B cell (primary cell): ENCODE measurements around the gene ZNF607. TPM values are rescaled to one million over a fixed set of nuclear protein-coding genes. Genes with fewer than 3 reads are reported as not detected.
"Not testable (repeated sequence)": the region's sequence is repeated elsewhere in the genome, so short reads cannot be mapped to it uniquely, and the experiment has no call there.

Experiments used
- ATAC-seq: fragments of 200-7000 bp; cut with Tn5 transposase; one replicate; pipeline ENCODE4 v1.10.0; 2021; ENCODE audit warnings: low read depth, mild to moderate bottlenecking, moderate number of reproducible peaks, moderate library complexity
- CTCF ChIA-PET: fragments of 350-600 bp; sonication (Branson Sonifier 250); formaldehyde crosslinking; loops from one replicate; lab custom pipeline; 2021; ENCODE audit warnings: antibody characterized with exemption, inconsistent platforms; lab: Charles Lee
- POLR2A ChIA-PET: fragments of 350-600 bp; sonication (Branson Sonifier 250); formaldehyde crosslinking; loops from one replicate; lab custom pipeline; 2021; ENCODE audit warnings: antibody characterized with exemption; lab: Charles Lee
- DNase-seq: peaks from one replicate; pipeline ENCODE4 v3.0.0; 2013
- H2AFZ ChIP-seq: 2 replicates; pipeline ENCODE4 v1.6.1; 2012; ENCODE audit warnings: mild to moderate bottlenecking, low read depth, low read length; ENCODE audit not compliant: insufficient read depth, poor library complexity, severe bottlenecking
- H3K27ac ChIP-seq, 2 donors: 1 replicate in 1 of 2; 2 replicates in 1 of 2; pipeline ENCODE4 v1.5.1; 2012 to 2013; ENCODE audit warnings: low read length in 2 of 2, mild to moderate bottlenecking in 2 of 2, moderate library complexity in 1 of 2
- H3K27me3 ChIP-seq, 4 experiments: fragments of 200-600 bp in 1 of 4; sonication (generic) in 1 of 4; replicated peaks in 1 of 4; 1 replicate in 2 of 4; 2 replicates in 2 of 4; pipeline versions ENCODE4 v1.6.1 to v1.7.0; 2013 to 2016; ENCODE audit warnings: low read length in 3 of 4, mild to moderate bottlenecking in 2 of 4, mixed read lengths in 1 of 4, moderate library complexity in 1 of 4; ENCODE audit not compliant: insufficient read depth in 4 of 4, control insufficient read depth in 3 of 4; ENCODE audit errors: control extremely low read depth in 1 of 4
- H3K36me3 ChIP-seq, 2 experiments: replicated peaks in 1 of 2; 1 replicate in 1 of 2; 2 replicates in 1 of 2; pipeline versions ENCODE4 v1.6.1 to v1.7.1; 2013; ENCODE audit warnings: low read length in 1 of 2; ENCODE audit not compliant: insufficient read depth in 2 of 2, control insufficient read depth in 1 of 2; ENCODE audit errors: control extremely low read depth in 1 of 2, extremely low read depth in 1 of 2
- H3K4me1 ChIP-seq, 2 donors: fragments of 200-600 bp in 1 of 2; sonication (generic) in 1 of 2; 1 replicate in 1 of 2; 2 replicates in 1 of 2; pipeline versions ENCODE4 v1.5.1 to v1.6.1; 2013 to 2017; ENCODE audit warnings: low read length in 2 of 2; ENCODE audit not compliant: control insufficient read depth in 2 of 2, insufficient read depth in 2 of 2
- H3K4me2 ChIP-seq: replicated peaks from 2 replicates; pipeline ENCODE3; 2012; ENCODE audit warnings: mild to moderate bottlenecking, low read depth, low read length; ENCODE audit not compliant: poor library complexity, severe bottlenecking
- H3K4me3 ChIP-seq, 5 experiments: fragments of 200-600 bp in 1 of 5; sonication (generic) in 1 of 5; 1 replicate in 3 of 5; 2 replicates in 2 of 5; pipeline versions ENCODE4 v1.5.1 to v1.7.0; 2011 to 2016; ENCODE audit warnings: low read length in 4 of 5, mild to moderate bottlenecking in 4 of 5, low read depth in 2 of 5, control low read depth in 1 of 5, moderate library complexity in 1 of 5; ENCODE audit not compliant: insufficient read depth in 1 of 5; ENCODE audit errors: control extremely low read depth in 1 of 5, extremely low read depth in 1 of 5
- H3K79me2 ChIP-seq: fragments of 200-600 bp; sonication (generic); one replicate; pipeline ENCODE4 v1.6.0; 2016; ENCODE audit warnings: low read length; ENCODE audit not compliant: control insufficient read depth, insufficient read depth
- H3K9ac ChIP-seq: fragments of 200-600 bp; sonication (generic); 2 replicates; pipeline ENCODE4 v1.6.1; 2017; ENCODE audit warnings: mild to moderate bottlenecking, low read length, moderate library complexity
- H3K9me3 ChIP-seq, 3 donors: one replicate each; pipeline versions ENCODE4 v1.6.1 to v1.7.1; 2013; ENCODE audit warnings: low read length in 2 of 3; ENCODE audit not compliant: control insufficient read depth in 2 of 3, insufficient read depth in 1 of 3; ENCODE audit errors: control extremely low read depth in 1 of 3
- H4K20me1 ChIP-seq: 2 replicates; pipeline ENCODE4 v1.6.0; 2012; ENCODE audit warnings: mild to moderate bottlenecking, low read length; ENCODE audit not compliant: insufficient read depth, control insufficient read depth, poor library complexity, severe bottlenecking
- H3K27ac Mint-ChIP-seq: one replicate; pipeline ENCODE4 v1.8.0; 2021; ENCODE audit warnings: mixed read lengths
- H3K27me3 Mint-ChIP-seq: one replicate; pipeline ENCODE4 v1.8.0; 2021; ENCODE audit warnings: mixed read lengths
- H3K4me1 Mint-ChIP-seq: one replicate; pipeline ENCODE4 v1.8.0; 2021; ENCODE audit warnings: mixed read lengths
- H3K4me3 Mint-ChIP-seq: one replicate; pipeline ENCODE4 v1.8.0; 2021; ENCODE audit warnings: mixed read lengths
- H3K9me3 Mint-ChIP-seq: one replicate; pipeline ENCODE4 v1.8.0; 2022; ENCODE audit warnings: mixed read lengths; ENCODE audit not compliant: insufficient read depth
- EZH2 ChIP-seq: IDR thresholded peaks from 2 replicates; pipeline ENCODE4 v1.6.1; 2012; ENCODE audit warnings: borderline replicate concordance, low read depth, mild to moderate bottlenecking, moderate library complexity, low read length; ENCODE audit not compliant: insufficient read depth, poor library complexity, severe bottlenecking
- WGBS: methylation state at CpG from one replicate; pipeline ENCODE4 v1.1.5; 2013; ENCODE audit warnings: missing lambda C conversion rate; ENCODE audit not compliant: insufficient coverage; 5-methylcytosine and 5-hydroxymethylcytosine counted together
- intact Hi-C: fragments of 100-400 bp; cut with micrococcal nuclease; formaldehyde crosslinking; loops from one replicate; pipeline ENCODE4 v1.10.0; 2022
- polyA plus RNA-seq: library from polyadenylated mRNA; depleted of rRNA; stranded (reverse); fragments of >200 nt; gene quantifications from 2 replicates; pipeline ENCODE4 v1.2.3, GENCODE V29; 2012
- total RNA-seq, 2 donors: library from RNA; stranded (reverse); fragments of 120-200 nt in 1 of 2; gene quantifications; 1 replicate in 1 of 2; 2 replicates in 1 of 2; pipeline versions ENCODE4 v1.2.3 to v1.2.4, GENCODE V29; 2013 to 2022
- TF ChIP-seq, protein P1 (sequence below): fragments of 200-600 bp; IDR thresholded peaks from one replicate; pipeline ENCODE4 v1.8.0; 2022; ENCODE audit warnings: antibody characterized with exemption, mild to moderate bottlenecking

Gene ZNF607
- total and polyA plus RNA-seq, 2 donors (not counting 1 experiment from before 2014, with no cell fraction given) = 4.4 to 21.5 TPM

DNA sequence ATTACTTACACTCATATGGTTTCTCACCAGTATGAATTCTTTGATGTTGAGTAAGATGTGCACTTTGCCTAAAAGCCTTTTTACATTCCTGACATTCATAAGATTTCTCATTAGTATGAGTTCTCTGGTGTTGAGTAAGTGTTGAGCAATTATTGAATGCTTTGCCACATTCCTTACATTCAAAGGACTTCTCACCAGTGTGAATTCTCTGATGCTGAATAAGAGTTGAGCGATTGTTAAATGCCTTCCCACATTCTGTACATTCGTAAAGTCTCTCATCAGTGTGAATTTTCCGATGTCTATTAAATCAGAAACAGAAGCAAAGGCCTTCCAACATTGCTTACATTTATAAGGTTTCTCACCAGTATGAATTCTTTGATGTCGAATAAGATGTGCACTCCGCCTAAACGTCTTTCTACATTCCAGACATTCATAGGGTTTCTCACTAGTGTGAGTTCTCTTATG, 50.1 kb downstream of the ZNF607 start:
- Mint-ChIP-seq H3K4me1 (no peaks in the 10 kb centered on the region), H3K27me3 (no peaks in the 10 kb centered on the region), H3K9me3 (peaks cover 12% of the 10 kb centered on the region), H3K4me3 (no peak overlapping the region), H3K27ac (no peak overlapping the region)
- intact Hi-C loops = no loop called here
- no peak for DNase-seq
- H2AFZ ChIP-seq = no peak overlapping the region
- H3K27me3 ChIP-seq = no peaks in the 10 kb centered on the region
- POLR2A ChIA-PET = no interaction called here
- no peaks in the 10 kb centered on the region for H4K20me1 ChIP-seq
- WGBS = no CpG with 5 or more reads among the region's 6 CpGs
- peaks cover 8 to 57% (median 42%) of the 10 kb centered on the region in 3 donors for H3K9me3 ChIP-seq
- no peak overlapping the region for H3K27ac ChIP-seq
- TF ChIP-seq, protein P1, sequence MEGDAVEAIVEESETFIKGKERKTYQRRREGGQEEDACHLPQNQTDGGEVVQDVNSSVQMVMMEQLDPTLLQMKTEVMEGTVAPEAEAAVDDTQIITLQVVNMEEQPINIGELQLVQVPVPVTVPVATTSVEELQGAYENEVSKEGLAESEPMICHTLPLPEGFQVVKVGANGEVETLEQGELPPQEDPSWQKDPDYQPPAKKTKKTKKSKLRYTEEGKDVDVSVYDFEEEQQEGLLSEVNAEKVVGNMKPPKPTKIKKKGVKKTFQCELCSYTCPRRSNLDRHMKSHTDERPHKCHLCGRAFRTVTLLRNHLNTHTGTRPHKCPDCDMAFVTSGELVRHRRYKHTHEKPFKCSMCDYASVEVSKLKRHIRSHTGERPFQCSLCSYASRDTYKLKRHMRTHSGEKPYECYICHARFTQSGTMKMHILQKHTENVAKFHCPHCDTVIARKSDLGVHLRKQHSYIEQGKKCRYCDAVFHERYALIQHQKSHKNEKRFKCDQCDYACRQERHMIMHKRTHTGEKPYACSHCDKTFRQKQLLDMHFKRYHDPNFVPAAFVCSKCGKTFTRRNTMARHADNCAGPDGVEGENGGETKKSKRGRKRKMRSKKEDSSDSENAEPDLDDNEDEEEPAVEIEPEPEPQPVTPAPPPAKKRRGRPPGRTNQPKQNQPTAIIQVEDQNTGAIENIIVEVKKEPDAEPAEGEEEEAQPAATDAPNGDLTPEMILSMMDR = no peak
- TF ChIP-seq EZH2 = no peak
- no peaks in the 10 kb centered on the region for H3K36me3 ChIP-seq
- no peak overlapping the region for H3K4me2 ChIP-seq
- no peaks in the 10 kb centered on the region for H3K4me1 ChIP-seq
- CTCF ChIA-PET = no interaction called here
- no peak overlapping the region for H3K4me3 ChIP-seq
- H3K9ac ChIP-seq = no peak overlapping the region
- no peaks in the 10 kb centered on the region for H3K79me2 ChIP-seq
- no peak for ATAC-seq

- H3K4me3 ChIP-seq, H4K20me1 ChIP-seq, H3K27me3 Mint-ChIP-seq, H3K27ac Mint-ChIP-seq, H3K27me3 ChIP-seq, H3K36me3 ChIP-seq, H3K9me3 ChIP-seq, ATAC-seq, CTCF ChIA-PET, H3K9me3 Mint-ChIP-seq, DNase-seq, H2AFZ ChIP-seq, H3K9ac ChIP-seq, H3K4me2 ChIP-seq, H3K27ac ChIP-seq, intact Hi-C loops: not testable (repeated sequence)
- Histone ChIP-seq H3K4me1 (peaks cover 15 to 19% of the 10 kb centered on the region in 2 donors), H3K79me2 (peaks cover 29% of the 10 kb centered on the region)
- H3K4me1 Mint-ChIP-seq = peaks cover 30% of the 10 kb centered on the region
- 100% methylated on average over 3 of the region's 8 CpGs for WGBS
- peak overlapping the region; percentile 98 for H3K4me3 Mint-ChIP-seq
- POLR2A ChIA-PET = interaction anchor here (0.6 kb wide), 1 partner anchor 190 kb away, joined by 3 read pairs; no protein-coding TSS in a partner anchor
Observed at GRCh38 chr19:37657157-37657556, 62.4 kb downstream of the ZNF607 start.
